Measurements from ENCODE around the gene GPANK1. TPM values are rescaled to one million over a fixed set of nuclear protein-coding genes. Genes with fewer than 3 reads are reported as not detected.

The GPANK1 gene
- total and polyA plus RNA-seq, 2 of the 13 experiments (the other 11 are each of a cell fraction or from before 2014, with no cell fraction given): 15.4 to 22.8 TPM

DNA sequence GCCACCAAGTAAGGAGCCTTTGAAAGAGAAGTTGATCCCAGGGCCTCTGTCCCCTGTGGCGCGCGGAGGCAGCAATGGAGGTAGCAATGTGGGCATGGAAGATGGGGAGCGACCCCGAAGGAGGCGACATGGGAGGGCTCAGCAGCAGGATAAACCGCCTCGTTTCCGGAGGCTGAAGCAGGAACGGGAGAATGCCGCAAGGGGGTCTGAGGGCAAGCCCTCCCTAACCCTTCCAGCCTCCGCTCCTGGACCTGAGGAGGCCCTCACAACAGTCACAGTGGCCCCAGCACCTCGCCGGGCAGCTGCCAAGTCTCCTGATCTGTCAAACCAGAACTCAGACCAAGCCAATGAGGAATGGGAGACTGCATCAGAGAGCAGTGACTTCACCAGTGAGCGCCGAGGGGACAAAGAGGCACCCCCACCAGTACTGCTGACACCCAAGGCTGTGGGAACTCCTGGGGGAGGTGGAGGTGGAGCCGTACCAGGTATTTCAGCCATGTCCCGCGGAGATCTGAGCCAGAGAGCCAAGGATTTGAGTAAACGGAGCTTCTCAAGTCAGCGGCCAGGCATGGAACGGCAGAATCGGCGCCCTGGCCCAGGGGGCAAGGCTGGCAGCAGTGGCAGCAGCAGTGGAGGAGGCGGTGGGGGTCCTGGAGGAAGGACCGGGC is 32.4 kb downstream of the GPANK1 start (continued):
- TF ChIP-seq, protein P1, sequence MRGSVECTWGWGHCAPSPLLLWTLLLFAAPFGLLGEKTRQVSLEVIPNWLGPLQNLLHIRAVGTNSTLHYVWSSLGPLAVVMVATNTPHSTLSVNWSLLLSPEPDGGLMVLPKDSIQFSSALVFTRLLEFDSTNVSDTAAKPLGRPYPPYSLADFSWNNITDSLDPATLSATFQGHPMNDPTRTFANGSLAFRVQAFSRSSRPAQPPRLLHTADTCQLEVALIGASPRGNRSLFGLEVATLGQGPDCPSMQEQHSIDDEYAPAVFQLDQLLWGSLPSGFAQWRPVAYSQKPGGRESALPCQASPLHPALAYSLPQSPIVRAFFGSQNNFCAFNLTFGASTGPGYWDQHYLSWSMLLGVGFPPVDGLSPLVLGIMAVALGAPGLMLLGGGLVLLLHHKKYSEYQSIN (CRISPR knock-in tag; IDR thresholded peaks at IDR 0.05; ENCODE audit: borderline replicate concordance): no peak
- TF ChIP-seq, protein P2, sequence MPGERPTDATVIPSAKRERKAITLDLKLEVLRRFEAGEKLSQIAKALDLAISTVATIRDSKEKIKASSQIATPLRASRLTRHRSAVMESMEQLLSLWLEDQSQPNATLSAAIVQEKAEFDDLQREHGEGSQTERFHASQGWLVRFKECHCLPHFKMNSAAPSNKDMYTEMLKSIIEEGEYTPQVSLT (CRISPR knock-in tag; IDR thresholded peaks at IDR 0.05; ENCODE audit: borderline replicate concordance, low read depth): no peak
- TF ChIP-seq SAFB2 (CRISPR knock-in tag; IDR thresholded peaks at IDR 0.05; ENCODE audit: borderline replicate concordance, low read depth) (no peak), KMT2A (CRISPR knock-in tag; IDR thresholded peaks at IDR 0.05) (no peak), ZNF614 (CRISPR knock-in tag; IDR thresholded peaks at IDR 0.05; ENCODE audit: borderline replicate concordance) (no peak), FIP1L1 (IDR thresholded peaks at IDR 0.05; ENCODE audit: borderline replicate concordance, insufficient read depth, low read depth, low read length) (no peak), HIVEP1 (CRISPR knock-in tag; IDR thresholded peaks at IDR 0.05) (no peak), HHEX (CRISPR knock-in tag; IDR thresholded peaks at IDR 0.05) (no peak), ZFP1 (CRISPR knock-in tag; IDR thresholded peaks at IDR 0.05) (no peak), ATF7-NPFF (CRISPR knock-in tag; IDR thresholded peaks at IDR 0.05; ENCODE audit: low read depth) (0 out of 2 replicates have a peak, but pooled peaks have one; percentile 58), ZSCAN9 (CRISPR knock-in tag; IDR thresholded peaks at IDR 0.05; ENCODE audit: borderline replicate concordance) (no peak), ZKSCAN1 (IDR thresholded peaks at IDR 0.05; ENCODE audit: low read length) (no peak), NR2F1 (CRISPR knock-in tag; IDR thresholded peaks at IDR 0.05) (no peak), MAFK (conservative IDR thresholded peaks at IDR 0.05 in 1 of 2, IDR thresholded peaks at IDR 0.05 in 1 of 2; ENCODE audit: low read length in 2 of 2) (no peak), KDM2A (CRISPR knock-in tag; IDR thresholded peaks at IDR 0.05; ENCODE audit: borderline replicate concordance, low read depth) (no peak)
- TF ChIP-seq, protein P3, sequence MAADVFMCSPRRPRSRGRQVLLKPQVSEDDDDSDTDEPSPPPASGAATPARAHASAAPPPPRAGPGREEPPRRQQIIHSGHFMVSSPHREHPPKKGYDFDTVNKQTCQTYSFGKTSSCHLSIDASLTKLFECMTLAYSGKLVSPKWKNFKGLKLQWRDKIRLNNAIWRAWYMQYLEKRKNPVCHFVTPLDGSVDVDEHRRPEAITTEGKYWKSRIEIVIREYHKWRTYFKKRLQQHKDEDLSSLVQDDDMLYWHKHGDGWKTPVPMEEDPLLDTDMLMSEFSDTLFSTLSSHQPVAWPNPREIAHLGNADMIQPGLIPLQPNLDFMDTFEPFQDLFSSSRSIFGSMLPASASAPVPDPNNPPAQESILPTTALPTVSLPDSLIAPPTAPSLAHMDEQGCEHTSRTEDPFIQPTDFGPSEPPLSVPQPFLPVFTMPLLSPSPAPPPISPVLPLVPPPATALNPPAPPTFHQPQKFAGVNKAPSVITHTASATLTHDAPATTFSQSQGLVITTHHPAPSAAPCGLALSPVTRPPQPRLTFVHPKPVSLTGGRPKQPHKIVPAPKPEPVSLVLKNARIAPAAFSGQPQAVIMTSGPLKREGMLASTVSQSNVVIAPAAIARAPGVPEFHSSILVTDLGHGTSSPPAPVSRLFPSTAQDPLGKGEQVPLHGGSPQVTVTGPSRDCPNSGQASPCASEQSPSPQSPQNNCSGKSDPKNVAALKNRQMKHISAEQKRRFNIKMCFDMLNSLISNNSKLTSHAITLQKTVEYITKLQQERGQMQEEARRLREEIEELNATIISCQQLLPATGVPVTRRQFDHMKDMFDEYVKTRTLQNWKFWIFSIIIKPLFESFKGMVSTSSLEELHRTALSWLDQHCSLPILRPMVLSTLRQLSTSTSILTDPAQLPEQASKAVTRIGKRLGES (CRISPR knock-in tag; IDR thresholded peaks at IDR 0.05; ENCODE audit: borderline replicate concordance): no peak
- TF ChIP-seq, protein P4, sequence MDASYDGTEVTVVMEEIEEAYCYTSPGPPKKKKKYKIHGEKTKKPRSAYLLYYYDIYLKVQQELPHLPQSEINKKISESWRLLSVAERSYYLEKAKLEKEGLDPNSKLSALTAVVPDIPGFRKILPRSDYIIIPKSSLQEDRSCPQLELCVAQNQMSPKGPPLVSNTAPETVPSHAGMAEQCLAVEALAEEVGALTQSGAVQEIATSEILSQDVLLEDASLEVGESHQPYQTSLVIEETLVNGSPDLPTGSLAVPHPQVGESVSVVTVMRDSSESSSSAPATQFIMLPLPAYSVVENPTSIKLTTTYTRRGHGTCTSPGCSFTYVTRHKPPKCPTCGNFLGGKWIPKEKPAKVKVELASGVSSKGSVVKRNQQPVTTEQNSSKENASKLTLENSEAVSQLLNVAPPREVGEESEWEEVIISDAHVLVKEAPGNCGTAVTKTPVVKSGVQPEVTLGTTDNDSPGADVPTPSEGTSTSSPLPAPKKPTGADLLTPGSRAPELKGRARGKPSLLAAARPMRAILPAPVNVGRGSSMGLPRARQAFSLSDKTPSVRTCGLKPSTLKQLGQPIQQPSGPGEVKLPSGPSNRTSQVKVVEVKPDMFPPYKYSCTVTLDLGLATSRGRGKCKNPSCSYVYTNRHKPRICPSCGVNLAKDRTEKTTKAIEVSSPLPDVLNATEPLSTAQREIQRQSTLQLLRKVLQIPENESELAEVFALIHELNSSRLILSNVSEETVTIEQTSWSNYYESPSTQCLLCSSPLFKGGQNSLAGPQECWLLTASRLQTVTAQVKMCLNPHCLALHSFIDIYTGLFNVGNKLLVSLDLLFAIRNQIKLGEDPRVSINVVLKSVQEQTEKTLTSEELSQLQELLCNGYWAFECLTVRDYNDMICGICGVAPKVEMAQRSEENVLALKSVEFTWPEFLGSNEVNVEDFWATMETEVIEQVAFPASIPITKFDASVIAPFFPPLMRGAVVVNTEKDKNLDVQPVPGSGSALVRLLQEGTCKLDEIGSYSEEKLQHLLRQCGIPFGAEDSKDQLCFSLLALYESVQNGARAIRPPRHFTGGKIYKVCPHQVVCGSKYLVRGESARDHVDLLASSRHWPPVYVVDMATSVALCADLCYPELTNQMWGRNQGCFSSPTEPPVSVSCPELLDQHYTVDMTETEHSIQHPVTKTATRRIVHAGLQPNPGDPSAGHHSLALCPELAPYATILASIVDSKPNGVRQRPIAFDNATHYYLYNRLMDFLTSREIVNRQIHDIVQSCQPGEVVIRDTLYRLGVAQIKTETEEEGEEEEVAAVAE (CRISPR knock-in tag; IDR thresholded peaks at IDR 0.05; ENCODE audit: borderline replicate concordance): no peak

All from HepG2 (cell line).